Ovary (tissue), 3 donors: Measurements from ENCODE around the gene POGK.

ENCODE experiments used
- CTCF ChIP-seq, 3 donors: fragments of 450-650 bp in 2 of 3; fragments of 200-600 bp in 1 of 3; IDR thresholded peaks; one replicate each; pipeline versions ENCODE4 v1.5.1 to v1.8.0; 2016 to 2022; ENCODE audit warnings: antibody characterized with exemption in 3 of 3, mild to moderate bottlenecking in 1 of 3
- POLR2A ChIP-seq: fragments of 450-650 bp; IDR thresholded peaks from one replicate; pipeline ENCODE4 v1.6.1; 2017; ENCODE audit warnings: antibody characterized with exemption, mild to moderate bottlenecking, moderate library complexity
- donor health status: DM: no; HTN: no; CAD: no.

GRCh38 chr1:166796620-166797236, 42.5 kb upstream of the POGK start:
- TF ChIP-seq CTCF (IDR thresholded peaks at IDR 0.05) (no peak), POLR2A (no peak)
